ENCODE measurements around the gene BRD3. TPM values are rescaled to one million over a fixed set of nuclear protein-coding genes. Genes with fewer than 3 reads are reported as not detected.

The BRD3 gene
- total RNA-seq, 1 donor from 2014 or later, result 48.7 TPM

- H3K27ac Mint-ChIP-seq (ENCODE audit: unreplicated experiment), result peak overlapping the region; percentile 73
- no peak overlapping the region for H3K4me3 Mint-ChIP-seq (ENCODE audit: unreplicated experiment)
- DNase-seq (ENCODE audit: low spot score), result peak; percentile 77
These were observed 12.7 kb downstream of the BRD3 start for GRCh38 chr9:134054891-134055811.

DNA sequence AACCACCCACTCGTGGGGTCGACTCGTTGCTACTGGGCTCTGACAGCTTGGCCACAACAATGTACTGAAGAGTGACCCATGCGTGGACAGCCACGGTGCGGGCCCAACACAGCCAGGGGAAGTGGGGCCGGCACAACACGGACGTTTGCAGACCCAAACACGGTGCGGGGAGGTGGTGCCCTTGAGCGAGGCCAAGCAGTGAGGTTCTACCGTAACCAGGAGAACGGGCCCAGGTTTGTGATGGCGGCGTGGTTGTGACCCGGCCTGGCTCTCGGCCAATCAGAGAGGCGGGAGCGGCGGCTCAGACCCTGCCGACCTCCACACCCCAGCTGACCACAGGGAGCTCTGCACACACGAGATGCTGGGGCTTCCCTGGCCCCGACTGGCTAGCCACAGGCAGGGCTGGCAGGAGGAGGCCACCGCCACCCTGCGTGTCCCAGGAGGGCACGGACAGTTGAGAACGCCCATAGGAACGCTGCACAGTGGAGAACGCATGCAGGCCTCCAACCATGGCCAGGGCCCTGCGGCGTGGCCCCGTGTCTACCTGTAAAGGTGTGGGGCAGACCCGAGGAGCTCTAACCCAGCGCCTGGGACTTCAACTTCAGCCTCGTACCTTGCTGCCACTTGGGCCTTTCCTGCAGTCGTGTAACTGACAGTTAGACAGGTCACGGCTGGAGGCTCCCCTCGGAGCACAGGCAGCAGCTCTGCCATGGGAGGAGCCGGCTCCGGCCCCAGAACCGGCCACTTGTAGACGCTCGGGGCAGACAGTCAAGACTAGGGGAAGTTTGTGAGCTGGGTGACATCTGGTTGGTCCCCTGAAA, 13.7 kb downstream of the BRD3 start:
- TF ChIP-seq CTCF (IDR thresholded peaks at IDR 0.05), result no peak
- H3K4me3 Mint-ChIP-seq (ENCODE audit: unreplicated experiment), result no peak overlapping the region
- peaks cover 19% of the 10 kb centered on the region for H3K4me1 Mint-ChIP-seq (ENCODE audit: low read depth)
- H3K27ac Mint-ChIP-seq (ENCODE audit: unreplicated experiment), result no peak overlapping the region
- DNase-seq (ENCODE audit: low spot score), result peak; percentile 91
- H3K36me3 Mint-ChIP-seq (ENCODE audit: low read depth), result peaks cover 6% of the 10 kb centered on the region
- H3K27me3 Mint-ChIP-seq (ENCODE audit: low read depth), result no peaks in the 10 kb centered on the region
- H3K9me3 Mint-ChIP-seq (ENCODE audit: low read depth), result no peaks in the 10 kb centered on the region

More at GRCh38 chr9:134054891-134055811, 12.7 kb downstream of the BRD3 start:
- no peaks in the 10 kb centered on the region for H3K9me3 Mint-ChIP-seq (ENCODE audit: low read depth)
- H3K4me1 Mint-ChIP-seq (ENCODE audit: low read depth), result peaks cover 19% of the 10 kb centered on the region
- H3K27me3 Mint-ChIP-seq (ENCODE audit: low read depth), result no peaks in the 10 kb centered on the region
- peaks cover 6% of the 10 kb centered on the region for H3K36me3 Mint-ChIP-seq (ENCODE audit: low read depth)
- TF ChIP-seq CTCF (IDR thresholded peaks at IDR 0.05), result no peak

DNA sequence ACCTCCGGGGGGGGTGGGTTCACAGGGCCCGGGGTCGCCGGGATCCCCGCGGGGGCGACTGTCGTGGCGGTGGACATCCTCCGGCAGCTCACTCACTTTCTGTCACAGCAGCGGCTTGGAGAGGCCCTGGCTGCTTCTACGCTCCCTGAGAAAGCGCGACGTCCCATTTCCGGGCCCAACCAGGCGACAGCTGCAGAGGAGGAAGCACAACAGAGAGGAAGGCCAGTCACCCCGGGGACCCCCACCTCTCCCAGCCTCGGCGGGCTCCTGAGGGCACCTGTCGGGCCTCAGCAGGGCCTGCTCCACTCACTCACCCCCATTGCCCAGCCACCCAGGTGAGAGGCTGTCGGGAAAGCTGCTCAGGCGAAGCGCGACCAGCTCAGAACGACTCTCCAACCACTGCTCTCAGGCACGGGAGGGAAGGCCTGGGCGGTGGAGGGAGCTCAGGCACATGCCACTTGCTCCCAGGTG, 14.4 kb downstream of the BRD3 start:
- Mint-ChIP-seq H3K4me3 (ENCODE audit: unreplicated experiment) (no peak overlapping the region), H3K4me1 (ENCODE audit: low read depth) (peaks cover 15% of the 10 kb centered on the region), H3K9me3 (ENCODE audit: low read depth) (no peaks in the 10 kb centered on the region), H3K36me3 (ENCODE audit: low read depth) (peaks cover 6% of the 10 kb centered on the region), H3K27me3 (ENCODE audit: low read depth) (no peaks in the 10 kb centered on the region), H3K27ac (ENCODE audit: unreplicated experiment) (no peak overlapping the region)
- TF ChIP-seq CTCF (IDR thresholded peaks at IDR 0.05), result no peak
- DNase-seq (ENCODE audit: low spot score), result no peak

GRCh38 chr9:134052941-134053340, 14.9 kb downstream of the BRD3 start:
- H3K27ac Mint-ChIP-seq (ENCODE audit: unreplicated experiment), result no peak overlapping the region
- peak; percentile 61 for DNase-seq (ENCODE audit: low spot score)
- peaks cover 15% of the 10 kb centered on the region for H3K4me1 Mint-ChIP-seq (ENCODE audit: low read depth)
- no peak overlapping the region for H3K4me3 Mint-ChIP-seq (ENCODE audit: unreplicated experiment)
- H3K27me3 Mint-ChIP-seq (ENCODE audit: low read depth), result no peaks in the 10 kb centered on the region
- TF ChIP-seq CTCF (IDR thresholded peaks at IDR 0.05), result no peak
- H3K9me3 Mint-ChIP-seq (ENCODE audit: low read depth), result no peaks in the 10 kb centered on the region
- peaks cover 8% of the 10 kb centered on the region for H3K36me3 Mint-ChIP-seq (ENCODE audit: low read depth)

- H3K4me1 Mint-ChIP-seq (ENCODE audit: low read depth), result peaks cover 15% of the 10 kb centered on the region
- peak; percentile 59 for DNase-seq (ENCODE audit: low spot score)
- H3K27me3 Mint-ChIP-seq (ENCODE audit: low read depth), result no peaks in the 10 kb centered on the region
- H3K9me3 Mint-ChIP-seq (ENCODE audit: low read depth), result no peaks in the 10 kb centered on the region
- no peak overlapping the region for H3K4me3 Mint-ChIP-seq (ENCODE audit: unreplicated experiment)
- H3K27ac Mint-ChIP-seq (ENCODE audit: unreplicated experiment), result no peak overlapping the region
- H3K36me3 Mint-ChIP-seq (ENCODE audit: low read depth), result peaks cover 11% of the 10 kb centered on the region
- no peak for TF ChIP-seq CTCF (IDR thresholded peaks at IDR 0.05)
These were observed 15.3 kb downstream of the BRD3 start for GRCh38 chr9:134052491-134052890.

All from chondrocyte (in vitro differentiated cells).